Measurements from ENCODE around the gene STPG2.
"Not testable (repeated sequence)": the region's sequence is repeated elsewhere in the genome, so short reads cannot be mapped to it uniquely, and the experiment has no call there.

- TF ChIP-seq CTCF, POLR2A (IDR thresholded peaks at IDR 0.05): not testable (repeated sequence)
Observed at GRCh38 chr4:97633831-97634230, 509.4 kb downstream of the STPG2 start.
